ENCODE data around the gene CAPN7. TPM values are rescaled to one million over a fixed set of nuclear protein-coding genes. Genes with fewer than 3 reads are reported as not detected.

The CAPN7 gene
- total RNA-seq, 1 experiment from 2014 or later, result 25.2 TPM

DNA sequence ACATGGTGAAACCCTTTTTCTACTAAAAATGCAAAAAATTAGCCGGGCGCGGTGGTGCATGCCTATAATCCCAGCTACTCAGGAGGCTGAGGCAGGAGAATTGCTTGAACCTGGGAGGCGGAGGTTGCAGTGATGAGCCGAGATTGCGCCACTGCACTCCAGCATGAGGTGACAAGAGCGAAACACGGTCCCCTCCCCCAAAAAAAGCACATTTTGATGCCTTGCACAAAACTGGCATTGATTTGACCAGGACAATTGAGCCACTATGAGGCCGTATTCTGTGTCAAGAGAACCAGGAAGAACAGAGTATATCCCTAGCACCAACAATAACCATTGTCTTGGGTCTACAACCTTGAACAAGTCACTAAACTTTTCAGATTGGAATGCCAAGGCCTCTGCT is 75.8 kb downstream of the CAPN7 start:
- Histone ChIP-seq H3T11ph (ENCODE audit: low read length) (no peak overlapping the region), H3K79me1 (ENCODE audit: insufficient read depth, low read depth, low read length, poor library complexity, severe bottlenecking) (no peaks in the 10 kb centered on the region), H3K27me3 (ENCODE audit: insufficient read depth, low read length) (no peaks in the 10 kb centered on the region), H4K5ac (ENCODE audit: insufficient read length, low read depth, low read length) (no peak overlapping the region), H2BK12ac (ENCODE audit: insufficient read length, low read depth, low read length) (no peak overlapping the region), H2AK5ac (ENCODE audit: insufficient read length, low read length) (no peak overlapping the region), H4K8ac (replicated peaks; ENCODE audit: insufficient read length, low read depth, low read length) (no peak overlapping the region), H3K18ac (ENCODE audit: insufficient read length, low read depth, low read length) (no peak overlapping the region), H3K14ac (ENCODE audit: insufficient read depth, low read length) (no peak overlapping the region), H3K9ac (ENCODE audit: extremely low read depth, insufficient read length, low read length) (no peak overlapping the region), H3K56ac (ENCODE audit: insufficient read length, low read depth, low read length) (no peak overlapping the region), H2BK5ac (ENCODE audit: insufficient read length, low read length) (no peak overlapping the region), H2BK15ac (ENCODE audit: low read depth, low read length) (no peak overlapping the region), H4K20me1 (ENCODE audit: control insufficient read depth, insufficient read depth, insufficient read length) (no peaks in the 10 kb centered on the region), H3K23ac (ENCODE audit: insufficient read length, low read depth, low read length) (no peak overlapping the region), H2AFZ (ENCODE audit: low read length) (no peak overlapping the region), H3K27ac (ENCODE audit: insufficient read length, low read depth, low read length) (no peak overlapping the region), H2BK120ac (ENCODE audit: low read depth, low read length, poor library complexity, severe bottlenecking) (no peak overlapping the region), H3K4me1 (ENCODE audit: insufficient read depth, low read length) (no peaks in the 10 kb centered on the region; the same call in 1 of the 2 replicates), H4K91ac (ENCODE audit: insufficient read length, low read depth, low read length) (no peak overlapping the region), H2BK20ac (ENCODE audit: low read depth, low read length, poor library complexity, severe bottlenecking) (no peak overlapping the region), H3K79me2 (ENCODE audit: insufficient read depth, low read length) (no peaks in the 10 kb centered on the region), H3K23me2 (ENCODE audit: insufficient read length, low read depth, low read length, poor library complexity, severe bottlenecking) (no peaks in the 10 kb centered on the region), H3K4ac (ENCODE audit: low read depth, low read length) (no peak overlapping the region), H3K9me3 (ENCODE audit: control insufficient read depth, low read depth, low read length) (no peaks in the 10 kb centered on the region), H3K4me2 (ENCODE audit: insufficient read depth, insufficient read length, low read length) (no peak overlapping the region)
- Mint-ChIP-seq H3K27ac (no peak overlapping the region), H3K4me3 (no peak overlapping the region), H3K27me3 (ENCODE audit: low read depth) (no peaks in the 10 kb centered on the region), H3K4me1 (peaks cover 28 to 49% of the 10 kb centered on the region in 2 experiments), H3K9me3 (no peaks in the 10 kb centered on the region), H3K36me3 (ENCODE audit: insufficient read depth in 1 of 3, low read depth in 3 of 3) (no peaks in the 10 kb centered on the region)
- no peak for DNase-seq
- no CpG with 5 or more reads among the region's 9 CpGs for WGBS (ENCODE audit: extremely low coverage, insufficient read length, low lambda C conversion rate)
- TF ChIP-seq, protein P1, sequence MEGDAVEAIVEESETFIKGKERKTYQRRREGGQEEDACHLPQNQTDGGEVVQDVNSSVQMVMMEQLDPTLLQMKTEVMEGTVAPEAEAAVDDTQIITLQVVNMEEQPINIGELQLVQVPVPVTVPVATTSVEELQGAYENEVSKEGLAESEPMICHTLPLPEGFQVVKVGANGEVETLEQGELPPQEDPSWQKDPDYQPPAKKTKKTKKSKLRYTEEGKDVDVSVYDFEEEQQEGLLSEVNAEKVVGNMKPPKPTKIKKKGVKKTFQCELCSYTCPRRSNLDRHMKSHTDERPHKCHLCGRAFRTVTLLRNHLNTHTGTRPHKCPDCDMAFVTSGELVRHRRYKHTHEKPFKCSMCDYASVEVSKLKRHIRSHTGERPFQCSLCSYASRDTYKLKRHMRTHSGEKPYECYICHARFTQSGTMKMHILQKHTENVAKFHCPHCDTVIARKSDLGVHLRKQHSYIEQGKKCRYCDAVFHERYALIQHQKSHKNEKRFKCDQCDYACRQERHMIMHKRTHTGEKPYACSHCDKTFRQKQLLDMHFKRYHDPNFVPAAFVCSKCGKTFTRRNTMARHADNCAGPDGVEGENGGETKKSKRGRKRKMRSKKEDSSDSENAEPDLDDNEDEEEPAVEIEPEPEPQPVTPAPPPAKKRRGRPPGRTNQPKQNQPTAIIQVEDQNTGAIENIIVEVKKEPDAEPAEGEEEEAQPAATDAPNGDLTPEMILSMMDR (conservative IDR thresholded peaks at IDR 0.05), result no peak
